ENCODE data around the gene ACER1.
"Not testable (repeated sequence)": the region's sequence is repeated elsewhere in the genome, so short reads cannot be mapped to it uniquely, and the experiment has no call there.

The ACER1 gene

GRCh38 chr19:6333439-6333838 lies at the start of gene ACER1:
ACER1 (minus strand) TSS chr19:6333612; CDS start chr19:6333551, 61 bp downstream.
- peak; percentile 11 for DNase-seq

GRCh38 chr19:6383188-6383587 lies 49.8 kb upstream of the ACER1 start:
- no peak for DNase-seq

GRCh38 chr19:6381030-6381750 lies 47.8 kb upstream of the ACER1 start:
- DNase-seq, result no peak

- DNase-seq, result no peak
Observed at GRCh38 chr19:6379744-6380143, 46.3 kb upstream of the ACER1 start.

GRCh38 chr19:6378486-6378885 lies 45.1 kb upstream of the ACER1 start:
- no peak for DNase-seq

GRCh38 chr19:6378041-6378440 lies 44.6 kb upstream of the ACER1 start:
- DNase-seq, result no peak

GRCh38 chr19:6376512-6377190 lies 43.2 kb upstream of the ACER1 start:
- no peak for DNase-seq

- DNase-seq, result no peak
Observed at GRCh38 chr19:6375411-6376010, 42.1 kb upstream of the ACER1 start, which contains the start of gene PSPN. PSPN (minus strand) TSS chr19:6375933; CDS start chr19:6375849, 84 bp downstream.

GRCh38 chr19:6374711-6375410 lies 41.4 kb upstream of the ACER1 start:
- DNase-seq, result no peak

- DNase-seq, result no peak
Observed at GRCh38 chr19:6374161-6374709, 40.8 kb upstream of the ACER1 start.

- peak; percentile 46 for DNase-seq
Observed at GRCh38 chr19:6373813-6374108, 40.3 kb upstream of the ACER1 start.

GRCh38 chr19:6373096-6373812 lies 39.8 kb upstream of the ACER1 start:
- peak; percentile 96 for DNase-seq

- peak; percentile 99 for DNase-seq
Observed at GRCh38 chr19:6372594-6373095, 39.2 kb upstream of the ACER1 start, which contains the start of gene ALKBH7. ALKBH7 (plus strand) TSS chr19:6372794; CDS start chr19:6372821, 27 bp downstream.

- no peak for DNase-seq
Observed at GRCh38 chr19:6364353-6364752, 30.9 kb upstream of the ACER1 start.

- DNase-seq, result no peak
Observed at GRCh38 chr19:6362351-6362801, 29.0 kb upstream of the ACER1 start.

GRCh38 chr19:6362027-6362350 lies 28.6 kb upstream of the ACER1 start:
- DNase-seq, result peak; percentile 41

GRCh38 chr19:6360857-6361216 lies 27.4 kb upstream of the ACER1 start:
- DNase-seq, result not testable (repeated sequence)

GRCh38 chr19:6360445-6360844 lies 27.0 kb upstream of the ACER1 start:
- not testable (repeated sequence) for DNase-seq

- DNase-seq, result no peak
Observed at GRCh38 chr19:6359568-6360341, 26.3 kb upstream of the ACER1 start.

GRCh38 chr19:6358003-6358402 lies 24.6 kb upstream of the ACER1 start:
- peak; percentile 74 for DNase-seq

- DNase-seq, result no peak
Observed at GRCh38 chr19:6357174-6357573, 23.8 kb upstream of the ACER1 start.
